HG03354 (cell line): Measurements from ENCODE around the gene ZNF107.

ENCODE experiments used
- ATAC-seq: cut with Tn5 transposase; IDR thresholded peaks from one replicate; pipeline ENCODE4 v1.9.1; 2021; ENCODE audit warnings: mild to moderate bottlenecking; ENCODE audit not compliant: unreplicated experiment, poor library complexity, severe bottlenecking

ZNF107 gene

DNA sequence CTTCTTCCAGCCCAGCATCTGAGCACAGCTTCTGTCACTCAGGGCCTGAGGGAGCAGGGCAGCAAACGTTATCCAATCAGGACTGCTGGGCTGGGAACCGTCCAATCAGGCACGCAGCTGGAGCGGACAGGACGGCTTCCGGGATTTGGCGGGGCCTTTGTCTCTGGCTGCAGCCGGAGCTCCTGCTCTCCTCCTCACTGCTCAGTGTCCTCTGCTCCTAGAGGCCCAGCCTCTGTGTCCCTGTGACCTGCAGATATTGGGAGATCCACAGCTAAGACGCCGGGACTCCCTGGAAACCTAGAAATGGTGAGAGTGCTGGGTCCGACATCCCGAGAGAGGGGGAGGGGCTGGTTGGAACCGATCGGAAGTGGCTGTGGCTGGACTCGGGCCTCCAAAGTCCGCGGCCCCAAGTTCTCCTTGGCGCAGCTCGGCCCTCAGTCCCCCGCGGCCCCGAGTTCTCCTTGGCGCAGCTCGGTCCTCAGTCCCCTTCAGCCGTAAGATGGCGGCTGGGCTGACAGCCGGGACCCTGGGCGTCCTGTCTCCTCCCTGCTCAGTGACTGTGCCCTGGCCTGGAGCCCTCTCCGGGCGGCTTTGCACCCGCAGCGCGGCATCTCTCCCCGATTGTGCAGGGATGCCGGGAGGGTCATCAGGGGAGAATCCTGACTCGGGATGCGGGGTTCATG lies at the start of gene ZNF107:
TSS of gene ZNF107 (plus strand) at position 154 of the 683 bp plus-strand sequence. CDS start at position 304, 150 bp downstream.
- ATAC-seq, result peak; percentile 96

DNA sequence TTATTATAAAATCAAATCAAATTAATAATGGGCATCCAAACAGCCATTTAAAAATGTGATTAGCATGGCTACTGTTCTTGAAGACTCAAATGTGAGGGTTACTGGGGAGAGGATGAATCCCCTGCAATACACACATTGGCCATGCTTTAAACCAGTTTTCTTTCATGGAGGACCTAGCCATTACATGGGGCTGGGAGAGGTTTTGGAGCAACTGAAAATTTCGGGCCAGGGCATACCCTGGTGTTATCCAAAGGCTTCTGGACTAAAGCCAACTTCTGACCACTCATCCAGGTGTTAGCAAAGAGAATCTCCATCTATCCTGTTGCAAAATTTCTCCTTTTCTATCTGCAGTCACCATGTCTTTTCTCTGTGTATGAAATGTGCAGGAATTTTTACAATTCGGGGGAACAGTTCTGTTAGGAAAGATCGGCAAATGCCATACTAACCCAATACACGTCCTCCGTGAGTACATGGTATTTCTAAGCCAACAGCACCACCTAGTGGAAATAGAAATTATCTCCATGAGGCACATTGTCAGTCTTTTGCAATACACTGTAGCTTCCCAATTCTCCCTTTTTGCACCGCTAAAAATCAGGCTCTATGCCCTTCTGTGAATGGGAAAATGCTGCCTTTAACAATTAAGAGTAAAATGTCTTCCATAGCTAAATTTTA lies 47.0 kb upstream of the ZNF107 start:
- no peak for ATAC-seq

DNA sequence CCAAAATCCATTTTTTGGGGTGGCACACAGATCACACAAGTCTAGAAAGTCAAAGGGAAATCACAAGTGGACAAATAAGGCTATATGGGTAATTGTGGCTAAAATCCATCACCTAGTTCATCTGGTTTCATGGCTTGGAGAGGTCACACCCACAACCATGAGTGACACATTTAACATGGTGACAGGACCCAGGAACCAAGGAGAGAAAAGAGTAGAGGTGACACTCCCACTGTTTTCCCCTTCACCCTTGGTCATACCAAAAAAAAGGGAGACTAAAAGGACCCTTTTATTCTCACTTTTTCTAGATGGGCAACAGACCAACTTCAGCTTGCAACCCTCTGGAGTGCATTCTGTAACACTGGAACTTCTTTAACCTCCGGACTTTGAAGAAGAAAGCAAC lies 46.2 kb upstream of the ZNF107 start:
- ATAC-seq, result no peak

DNA sequence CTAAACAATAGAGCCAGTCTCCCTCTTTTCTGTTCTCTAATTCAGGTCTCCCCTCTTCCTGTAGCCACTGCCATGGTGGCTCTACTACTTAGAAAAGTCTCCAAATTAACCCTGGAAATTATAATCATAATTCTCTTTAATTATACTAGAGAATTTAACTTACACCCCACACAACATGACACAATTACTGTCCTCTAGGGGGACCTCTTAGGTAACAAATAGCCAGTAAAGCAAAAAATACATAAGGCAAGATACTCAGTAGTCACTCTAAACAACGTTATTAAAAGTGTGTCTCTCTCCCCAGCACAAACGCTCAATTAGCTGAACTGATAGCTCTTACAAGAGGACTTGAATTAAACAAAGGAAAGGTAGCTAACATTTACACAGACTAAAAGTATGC lies 44.3 kb upstream of the ZNF107 start:
- ATAC-seq, result no peak

DNA sequence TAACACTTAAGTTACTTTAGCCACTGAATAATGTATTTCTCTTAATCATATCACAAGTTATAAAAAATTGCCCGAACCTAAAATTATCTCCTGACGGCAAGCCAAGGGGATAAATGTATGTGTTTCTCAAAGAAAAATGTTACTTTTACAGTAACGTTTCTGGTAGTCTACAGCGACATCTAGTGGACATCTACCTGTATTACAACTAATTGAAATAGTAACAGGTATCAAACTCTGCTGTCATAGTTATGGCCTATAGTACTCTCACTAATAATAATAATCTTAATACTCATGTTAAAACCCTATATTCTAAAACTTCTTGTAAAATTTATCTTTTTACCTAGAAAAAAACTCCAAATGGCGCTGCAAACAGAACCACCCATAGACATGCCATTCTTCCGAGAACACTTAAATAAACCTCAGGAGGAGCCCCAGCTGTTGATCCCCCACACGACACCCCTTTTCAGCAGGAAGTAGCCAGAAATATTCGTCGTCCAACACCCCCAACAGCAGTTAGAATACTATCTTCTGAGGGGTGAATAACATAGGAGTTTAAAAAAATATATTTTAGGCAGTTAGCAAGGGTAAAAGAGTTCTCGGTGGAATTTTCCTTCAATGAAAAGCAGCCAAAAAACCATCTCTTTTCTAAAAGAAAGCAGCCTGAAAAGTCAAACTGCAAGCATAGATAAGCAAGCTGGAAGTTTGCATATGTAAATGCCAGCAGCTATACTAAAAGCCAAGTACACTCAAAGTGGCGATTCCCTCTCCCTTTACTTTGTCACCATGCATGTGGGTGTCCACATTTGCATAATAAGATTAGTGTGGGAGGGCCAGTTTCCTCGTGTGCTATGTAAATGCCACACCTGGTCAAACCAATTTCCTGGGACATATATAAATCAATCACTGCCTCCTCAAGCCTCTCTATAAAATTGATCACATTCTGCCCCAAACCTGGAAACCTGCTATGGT lies 40.5 kb upstream of the ZNF107 start:
- ATAC-seq, result no peak

GRCh38 chr7:64626083-64626469 lies 39.9 kb upstream of the ZNF107 start:
- ATAC-seq, result no peak

- ATAC-seq, result no peak
Observed at GRCh38 chr7:64626557-64626956, 39.4 kb upstream of the ZNF107 start.

DNA sequence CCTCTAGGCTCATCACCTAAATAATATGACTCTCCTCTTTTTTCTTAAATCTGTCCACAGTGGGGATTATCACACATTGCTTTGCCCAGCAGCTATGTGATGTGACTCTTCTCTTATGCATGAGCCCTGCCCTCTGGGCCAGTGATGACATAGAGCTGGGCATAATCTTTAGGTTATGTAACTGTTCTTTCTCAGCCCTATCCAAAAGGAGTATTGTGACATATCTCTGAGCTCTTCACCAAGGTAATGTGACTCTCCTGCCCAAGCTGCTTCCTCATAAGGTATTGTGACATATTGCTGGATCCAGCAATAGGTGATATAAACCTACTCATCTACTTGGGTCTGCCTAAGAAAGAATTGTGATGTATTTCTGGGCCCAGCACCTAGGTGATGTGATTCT lies 37.7 kb upstream of the ZNF107 start:
- no peak for ATAC-seq

- ATAC-seq, result no peak
Observed at GRCh38 chr7:64628721-64629120, 37.2 kb upstream of the ZNF107 start.

DNA sequence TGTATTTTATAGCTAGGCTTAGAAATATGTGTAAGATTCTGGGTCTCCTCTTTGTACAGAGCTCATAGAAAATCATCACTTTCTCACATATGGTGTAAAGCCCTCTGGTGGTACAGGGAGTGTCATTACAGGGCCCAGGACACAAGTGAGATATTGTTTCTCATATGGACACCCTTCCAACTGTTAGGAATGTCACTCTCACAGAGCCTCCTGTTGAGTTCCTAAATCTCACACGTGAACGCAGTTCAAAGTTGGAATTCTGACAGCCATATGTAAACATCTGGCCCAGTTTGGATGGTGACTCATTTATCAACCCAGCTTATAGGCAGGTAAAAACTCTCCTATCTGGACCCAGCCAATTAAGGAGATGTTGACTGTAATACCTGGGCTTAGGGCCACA lies 35.4 kb upstream of the ZNF107 start:
- ATAC-seq, result no peak

DNA sequence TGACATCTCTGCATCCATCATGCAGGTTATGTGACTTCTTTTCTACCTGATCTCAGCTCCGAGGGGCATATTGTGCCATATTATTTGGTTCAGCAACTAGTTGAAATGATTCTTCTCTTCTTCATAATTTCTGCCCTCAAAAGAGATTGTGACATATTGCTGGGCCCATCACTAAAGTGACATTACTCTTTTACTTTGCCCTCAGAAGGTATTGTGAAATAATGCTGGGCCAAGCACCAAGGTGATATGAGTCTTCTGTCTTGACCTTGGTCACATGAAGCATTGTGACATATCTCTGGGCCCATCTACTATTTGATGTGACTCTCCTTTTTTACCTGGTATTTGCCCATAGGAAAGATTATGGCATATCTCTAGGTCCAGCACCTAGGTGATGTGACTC lies 33.9 kb upstream of the ZNF107 start:
- ATAC-seq, result no peak

DNA sequence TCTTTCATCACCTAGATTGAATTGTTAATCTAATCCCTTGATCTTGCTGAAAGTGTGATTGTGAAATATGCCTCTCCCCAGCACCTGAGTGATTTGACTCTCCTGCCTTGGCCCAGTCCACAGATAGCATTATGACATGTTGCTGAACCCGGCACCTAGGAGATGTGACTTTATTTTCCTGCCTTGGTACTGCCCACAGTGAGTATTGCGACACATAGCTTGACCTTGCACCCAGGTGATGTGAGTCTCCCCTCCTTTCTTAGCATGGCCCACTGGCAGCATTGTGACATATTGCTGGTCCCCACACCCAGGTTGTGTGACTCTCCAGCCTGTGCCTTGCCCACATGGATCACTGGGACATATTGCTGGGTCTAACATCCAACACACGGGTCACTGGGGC lies 32.5 kb upstream of the ZNF107 start:
- no peak for ATAC-seq

- no peak for ATAC-seq
Observed at GRCh38 chr7:64634406-64635062, 31.4 kb upstream of the ZNF107 start.

- ATAC-seq, result no peak
Observed at GRCh38 chr7:64636386-64636785, 29.5 kb upstream of the ZNF107 start.

- no peak for ATAC-seq
Observed at GRCh38 chr7:64637521-64638445, 28.1 kb upstream of the ZNF107 start.

- ATAC-seq, result no peak
Observed at GRCh38 chr7:64638822-64639221, 27.1 kb upstream of the ZNF107 start.

DNA sequence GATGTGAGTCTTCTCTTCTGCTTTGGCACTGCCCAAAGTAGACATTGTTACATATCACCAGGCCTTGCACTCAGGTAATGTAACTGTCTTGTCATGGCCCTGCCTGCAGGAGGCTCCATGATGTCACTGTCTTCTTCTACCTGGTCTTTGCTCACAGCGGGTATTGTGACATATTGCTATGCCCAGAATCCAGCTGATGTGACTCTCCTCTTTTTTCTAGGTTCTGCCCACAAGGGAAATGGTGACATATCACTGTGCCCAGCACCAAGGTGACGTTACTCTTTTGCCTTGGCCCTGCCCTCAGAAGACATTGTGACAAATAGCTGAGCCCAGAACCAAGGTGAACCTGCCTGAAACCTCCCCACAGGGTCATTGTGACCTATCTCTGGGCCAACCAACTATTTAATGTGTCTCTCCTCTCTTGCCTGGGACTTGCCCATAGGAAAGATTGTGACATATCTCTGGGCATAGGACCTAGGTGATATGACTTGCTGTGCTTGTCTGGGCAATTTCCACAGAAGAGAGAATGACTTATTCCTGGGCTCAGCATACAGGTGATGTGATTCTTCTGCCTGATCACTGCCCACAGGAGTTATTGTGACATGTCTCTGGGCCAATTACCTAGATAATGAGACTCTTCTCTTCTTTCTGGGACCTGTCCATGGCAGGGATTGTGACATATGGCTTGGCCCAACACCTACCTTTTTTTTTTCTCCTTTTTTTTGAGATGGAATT lies 26.5 kb upstream of the ZNF107 start:
- no peak for ATAC-seq

GRCh38 chr7:64640504-64640903 lies 25.4 kb upstream of the ZNF107 start:
- ATAC-seq, result no peak
